ENCODE data around the gene MAPK1. TPM values are rescaled to one million over a fixed set of nuclear protein-coding genes. Genes with fewer than 3 reads are reported as not detected.
"Not testable (repeated sequence)": the region's sequence is repeated elsewhere in the genome, so short reads cannot be mapped to it uniquely, and the experiment has no call there.

The MAPK1 gene
- total RNA-seq, 1 experiment from 2014 or later: 87.4 TPM

DNA sequence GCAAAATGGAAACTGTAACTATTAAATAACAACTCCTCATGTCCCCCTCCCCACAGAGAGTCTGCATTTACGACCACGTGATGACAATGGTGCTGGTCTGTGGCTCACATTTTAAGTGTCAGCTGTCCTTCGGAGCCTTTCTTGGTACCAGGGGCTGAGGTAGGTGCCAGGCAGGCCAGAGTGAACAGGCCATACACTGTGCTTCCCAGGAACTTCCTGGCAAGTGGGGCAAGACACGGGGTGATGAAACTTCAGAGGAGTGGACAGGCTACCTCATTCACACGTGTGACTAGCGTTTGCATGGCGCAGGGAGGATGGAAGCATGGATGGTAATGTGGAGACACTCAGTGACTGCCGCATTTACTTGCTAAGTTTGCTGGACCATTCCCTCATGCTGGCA lies 121.5 kb downstream of the MAPK1 start:
- H3K4me3 Mint-ChIP-seq: no peak overlapping the region
- DNase-seq (ENCODE audit: low spot score) (no peak), ATAC-seq (no peak)
- no peak; the same call in 1 of the 2 replicates for TF ChIP-seq JAZF1 (CRISPR knock-in tag; IDR thresholded peaks at IDR 0.05)
- no peak for TF ChIP-seq NR3C1 (CRISPR knock-in tag; conservative IDR thresholded peaks at IDR 0.05; ENCODE audit: low read depth)
- TF ChIP-seq, protein P1, sequence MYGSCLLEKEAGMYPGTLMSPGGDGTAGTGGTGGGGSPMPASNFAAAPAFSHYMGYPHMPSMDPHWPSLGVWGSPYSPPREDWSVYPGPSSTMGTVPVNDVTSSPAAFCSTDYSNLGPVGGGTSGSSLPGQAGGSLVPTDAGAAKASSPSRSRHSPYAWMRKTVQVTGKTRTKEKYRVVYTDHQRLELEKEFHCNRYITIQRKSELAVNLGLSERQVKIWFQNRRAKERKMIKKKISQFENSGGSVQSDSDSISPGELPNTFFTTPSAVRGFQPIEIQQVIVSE (CRISPR knock-in tag; IDR thresholded peaks at IDR 0.05; ENCODE audit: borderline replicate concordance): no peak
- TF ChIP-seq TCF7 (CRISPR knock-in tag; IDR thresholded peaks at IDR 0.05; ENCODE audit: low read depth): no peak
- no peak for TF ChIP-seq HMGA2 (CRISPR knock-in tag; IDR thresholded peaks at IDR 0.05)
- no peak for TF ChIP-seq ZNF232 (CRISPR knock-in tag; IDR thresholded peaks at IDR 0.05)
- H3K4me1 Mint-ChIP-seq: 0 out of 2 replicates have a peak, but pooled peaks cover 4% of the 10 kb centered on the region
- no peaks in the 10 kb centered on the region for H3K36me3 Mint-ChIP-seq
- POLR2A ChIA-PET: no interaction called here
- CTCF ChIA-PET: no interaction called here
- H3K9me3 Mint-ChIP-seq: no peaks in the 10 kb centered on the region
- no peak overlapping the region for H3K27ac Mint-ChIP-seq
- H3K27me3 Mint-ChIP-seq (ENCODE audit: low read depth): no peaks in the 10 kb centered on the region; the same call in 1 of the 2 replicates

DNA sequence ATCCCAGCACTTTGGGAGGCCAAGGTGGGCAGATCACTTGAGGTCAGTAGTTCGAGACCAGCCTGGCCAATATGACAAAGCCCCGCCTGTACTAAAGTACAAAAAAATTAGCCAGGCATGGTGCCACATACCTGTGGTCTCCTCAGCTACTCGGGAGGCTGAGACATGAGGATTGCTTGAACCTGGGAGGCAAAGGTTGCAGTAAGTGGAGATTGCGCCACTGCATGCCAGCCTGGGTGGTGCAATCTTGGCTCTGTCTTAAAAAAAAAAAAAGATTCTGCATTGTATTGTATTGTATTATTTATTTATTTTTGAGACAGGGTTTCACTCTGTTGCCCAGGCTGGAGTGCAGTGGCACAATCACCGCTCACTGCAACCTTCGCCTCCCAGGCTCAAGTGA lies 122.5 kb downstream of the MAPK1 start:
- H3K27ac Mint-ChIP-seq; H3K4me3 Mint-ChIP-seq; H3K36me3 Mint-ChIP-seq; H3K4me1 Mint-ChIP-seq; H3K27me3 Mint-ChIP-seq (ENCODE audit: low read depth); DNase-seq (ENCODE audit: low spot score); POLR2A ChIA-PET; CTCF ChIA-PET; H3K9me3 Mint-ChIP-seq; ATAC-seq: not testable (repeated sequence)

DNA sequence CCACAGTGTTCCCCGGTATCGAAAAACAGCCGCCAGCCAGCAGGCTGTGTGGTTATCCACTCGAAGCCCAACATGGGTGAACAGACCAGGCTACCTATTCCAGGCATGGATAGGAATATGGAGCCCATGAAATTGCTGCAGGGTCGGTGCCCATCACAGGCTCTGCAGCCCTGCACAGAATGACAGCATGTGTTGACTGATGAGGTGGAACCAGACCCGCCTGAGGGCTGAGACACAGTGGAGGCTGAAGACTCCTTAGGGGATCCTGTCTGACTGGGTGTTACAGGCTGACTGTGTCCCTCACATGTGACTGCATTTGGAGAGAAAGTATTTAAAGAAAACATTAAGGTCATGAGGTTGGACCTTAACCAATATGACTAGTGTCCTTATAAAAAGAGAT lies 125.7 kb downstream of the MAPK1 start:
- Mint-ChIP-seq H3K27me3 (ENCODE audit: low read depth) (peaks cover 25% of the 10 kb centered on the region), H3K4me1 (peaks cover 11% of the 10 kb centered on the region), H3K4me3 (no peak overlapping the region), H3K27ac (no peak overlapping the region), H3K9me3 (no peaks in the 10 kb centered on the region), H3K36me3 (no peaks in the 10 kb centered on the region)
- no peak for ATAC-seq
- CTCF ChIA-PET: no interaction called here
- POLR2A ChIA-PET: no interaction called here
- no peak for TF ChIP-seq TP53 (CRISPR knock-in tag; IDR thresholded peaks at IDR 0.05)
- no peak for TF ChIP-seq NFYB (CRISPR knock-in tag; conservative IDR thresholded peaks at IDR 0.05; ENCODE audit: low read depth)
- no peak for TF ChIP-seq EMX1 (CRISPR knock-in tag; IDR thresholded peaks at IDR 0.05)
- TF ChIP-seq CREM (CRISPR knock-in tag; IDR thresholded peaks at IDR 0.05): no peak
- no peak for TF ChIP-seq PRRX2 (CRISPR knock-in tag; IDR thresholded peaks at IDR 0.05)
- no peak for TF ChIP-seq GRHL2 (CRISPR knock-in tag; IDR thresholded peaks at IDR 0.05; ENCODE audit: insufficient replicate concordance, severe bottlenecking)
- no peak for TF ChIP-seq NFE2L1 (CRISPR knock-in tag; IDR thresholded peaks at IDR 0.05)
- no peak for TF ChIP-seq FOXK1 (CRISPR knock-in tag; IDR thresholded peaks at IDR 0.05)
- TF ChIP-seq CBFB (CRISPR knock-in tag; IDR thresholded peaks at IDR 0.05; ENCODE audit: low read depth): no peak
- TF ChIP-seq, protein P2, sequence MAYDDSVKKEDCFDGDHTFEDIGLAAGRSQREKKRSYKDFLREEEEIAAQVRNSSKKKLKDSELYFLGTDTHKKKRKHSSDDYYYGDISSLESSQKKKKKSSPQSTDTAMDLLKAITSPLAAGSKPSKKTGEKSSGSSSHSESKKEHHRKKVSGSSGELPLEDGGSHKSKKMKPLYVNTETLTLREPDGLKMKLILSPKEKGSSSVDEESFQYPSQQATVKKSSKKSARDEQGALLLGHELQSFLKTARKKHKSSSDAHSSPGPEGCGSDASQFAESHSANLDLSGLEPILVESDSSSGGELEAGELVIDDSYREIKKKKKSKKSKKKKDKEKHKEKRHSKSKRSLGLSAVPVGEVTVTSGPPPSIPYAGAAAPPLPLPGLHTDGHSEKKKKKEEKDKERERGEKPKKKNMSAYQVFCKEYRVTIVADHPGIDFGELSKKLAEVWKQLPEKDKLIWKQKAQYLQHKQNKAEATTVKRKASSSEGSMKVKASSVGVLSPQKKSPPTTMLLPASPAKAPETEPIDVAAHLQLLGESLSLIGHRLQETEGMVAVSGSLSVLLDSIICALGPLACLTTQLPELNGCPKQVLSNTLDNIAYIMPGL (CRISPR knock-in tag; IDR thresholded peaks at IDR 0.05): no peak
- TF ChIP-seq RORB (CRISPR knock-in tag; IDR thresholded peaks at IDR 0.05): no peak
- TF ChIP-seq ZNF263 (CRISPR knock-in tag; IDR thresholded peaks at IDR 0.05; ENCODE audit: low read depth): no peak
- TF ChIP-seq, protein P3, sequence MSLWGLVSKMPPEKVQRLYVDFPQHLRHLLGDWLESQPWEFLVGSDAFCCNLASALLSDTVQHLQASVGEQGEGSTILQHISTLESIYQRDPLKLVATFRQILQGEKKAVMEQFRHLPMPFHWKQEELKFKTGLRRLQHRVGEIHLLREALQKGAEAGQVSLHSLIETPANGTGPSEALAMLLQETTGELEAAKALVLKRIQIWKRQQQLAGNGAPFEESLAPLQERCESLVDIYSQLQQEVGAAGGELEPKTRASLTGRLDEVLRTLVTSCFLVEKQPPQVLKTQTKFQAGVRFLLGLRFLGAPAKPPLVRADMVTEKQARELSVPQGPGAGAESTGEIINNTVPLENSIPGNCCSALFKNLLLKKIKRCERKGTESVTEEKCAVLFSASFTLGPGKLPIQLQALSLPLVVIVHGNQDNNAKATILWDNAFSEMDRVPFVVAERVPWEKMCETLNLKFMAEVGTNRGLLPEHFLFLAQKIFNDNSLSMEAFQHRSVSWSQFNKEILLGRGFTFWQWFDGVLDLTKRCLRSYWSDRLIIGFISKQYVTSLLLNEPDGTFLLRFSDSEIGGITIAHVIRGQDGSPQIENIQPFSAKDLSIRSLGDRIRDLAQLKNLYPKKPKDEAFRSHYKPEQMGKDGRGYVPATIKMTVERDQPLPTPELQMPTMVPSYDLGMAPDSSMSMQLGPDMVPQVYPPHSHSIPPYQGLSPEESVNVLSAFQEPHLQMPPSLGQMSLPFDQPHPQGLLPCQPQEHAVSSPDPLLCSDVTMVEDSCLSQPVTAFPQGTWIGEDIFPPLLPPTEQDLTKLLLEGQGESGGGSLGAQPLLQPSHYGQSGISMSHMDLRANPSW (CRISPR knock-in tag; conservative IDR thresholded peaks at IDR 0.05; ENCODE audit: low read depth): no peak
- TF ChIP-seq, protein P4, sequence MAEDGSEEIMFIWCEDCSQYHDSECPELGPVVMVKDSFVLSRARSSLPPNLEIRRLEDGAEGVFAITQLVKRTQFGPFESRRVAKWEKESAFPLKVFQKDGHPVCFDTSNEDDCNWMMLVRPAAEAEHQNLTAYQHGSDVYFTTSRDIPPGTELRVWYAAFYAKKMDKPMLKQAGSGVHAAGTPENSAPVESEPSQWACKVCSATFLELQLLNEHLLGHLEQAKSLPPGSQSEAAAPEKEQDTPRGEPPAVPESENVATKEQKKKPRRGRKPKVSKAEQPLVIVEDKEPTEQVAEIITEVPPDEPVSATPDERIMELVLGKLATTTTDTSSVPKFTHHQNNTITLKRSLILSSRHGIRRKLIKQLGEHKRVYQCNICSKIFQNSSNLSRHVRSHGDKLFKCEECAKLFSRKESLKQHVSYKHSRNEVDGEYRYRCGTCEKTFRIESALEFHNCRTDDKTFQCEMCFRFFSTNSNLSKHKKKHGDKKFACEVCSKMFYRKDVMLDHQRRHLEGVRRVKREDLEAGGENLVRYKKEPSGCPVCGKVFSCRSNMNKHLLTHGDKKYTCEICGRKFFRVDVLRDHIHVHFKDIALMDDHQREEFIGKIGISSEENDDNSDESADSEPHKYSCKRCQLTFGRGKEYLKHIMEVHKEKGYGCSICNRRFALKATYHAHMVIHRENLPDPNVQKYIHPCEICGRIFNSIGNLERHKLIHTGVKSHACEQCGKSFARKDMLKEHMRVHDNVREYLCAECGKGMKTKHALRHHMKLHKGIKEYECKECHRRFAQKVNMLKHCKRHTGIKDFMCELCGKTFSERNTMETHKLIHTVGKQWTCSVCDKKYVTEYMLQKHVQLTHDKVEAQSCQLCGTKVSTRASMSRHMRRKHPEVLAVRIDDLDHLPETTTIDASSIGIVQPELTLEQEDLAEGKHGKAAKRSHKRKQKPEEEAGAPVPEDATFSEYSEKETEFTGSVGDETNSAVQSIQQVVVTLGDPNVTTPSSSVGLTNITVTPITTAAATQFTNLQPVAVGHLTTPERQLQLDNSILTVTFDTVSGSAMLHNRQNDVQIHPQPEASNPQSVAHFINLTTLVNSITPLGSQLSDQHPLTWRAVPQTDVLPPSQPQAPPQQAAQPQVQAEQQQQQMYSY (CRISPR knock-in tag; IDR thresholded peaks at IDR 0.05): no peak
- DNase-seq (ENCODE audit: low spot score): no peak
